Gastroesophageal sphincter (tissue), 4 donors: ENCODE measurements around the gene MPLKIP. TPM values are rescaled to one million over a fixed set of nuclear protein-coding genes. Genes with fewer than 3 reads are reported as not detected.
"Not testable (repeated sequence)": the region's sequence is repeated elsewhere in the genome, so short reads cannot be mapped to it uniquely, and the experiment has no call there.

Experiments
- ATAC-seq: fragments of 150-250 bp; one replicate; pipeline ENCODE4 v1.9.1; 2016; ENCODE audit warnings: mild to moderate bottlenecking, moderate library complexity
- H3K27ac ChIP-seq, 4 donors: fragments of 200-600 bp; sonication (generic) in 3 of 4; 1 replicate in 3 of 4; 2 replicates in 1 of 4; pipeline ENCODE4 v1.5.1; 2016 to 2019
- H3K27me3 ChIP-seq: fragments of 200-600 bp; sonication (generic); one replicate; pipeline ENCODE4 v1.5.1; 2019
- H3K36me3 ChIP-seq, 2 donors: fragments of 200-600 bp; sonication (generic); one replicate each; pipeline ENCODE4 v1.5.1; 2019; ENCODE audit warnings: control low read depth in 1 of 2
- H3K4me1 ChIP-seq, 3 donors: fragments of 200-600 bp; sonication (generic); 1 replicate in 2 of 3; 2 replicates in 1 of 3; pipeline ENCODE4 v1.5.1; 2016 to 2019; ENCODE audit warnings: control low read depth in 2 of 3
- H3K4me3 ChIP-seq, 2 donors: fragments of 200-600 bp; sonication (generic); one replicate each; pipeline ENCODE4 v1.5.1; 2019; ENCODE audit warnings: mild to moderate bottlenecking in 1 of 2, moderate library complexity in 1 of 2
- H3K9me3 ChIP-seq, 3 donors: fragments of 200-600 bp; sonication (generic); one replicate each; pipeline ENCODE4 v1.5.1; 2017 to 2019; ENCODE audit warnings: control low read depth in 2 of 3
- EP300 ChIP-seq: sonication (generic); formaldehyde crosslinking; IDR thresholded peaks from one replicate; pipeline ENCODE4 v1.6.1; 2017; ENCODE audit warnings: antibody characterized with exemption, mild to moderate bottlenecking
- POLR2A ChIP-seq, 2 donors: fragments of 450-650 bp; IDR thresholded peaks; one replicate each; pipeline ENCODE4 v1.6.1; 2017; ENCODE audit warnings: antibody characterized with exemption in 2 of 2, mild to moderate bottlenecking in 2 of 2, moderate library complexity in 1 of 2
- POLR2AphosphoS5 ChIP-seq: sonication (generic); formaldehyde crosslinking; IDR thresholded peaks from one replicate; pipeline ENCODE4 v1.6.1; 2017; ENCODE audit warnings: antibody characterized with exemption
- WGBS, 2 donors: methylation state at CpG; one replicate each; pipeline ENCODE4 v1.1.5; 2018; ENCODE audit warnings: low coverage in 1 of 2; 5-methylcytosine and 5-hydroxymethylcytosine counted together
- total RNA-seq, 4 donors: library from RNA; depleted of rRNA; stranded (reverse); fragments of >200 nt; gene quantifications; one replicate each; pipeline ENCODE4 v1.1.0, GENCODE V29; 2016
- TF ChIP-seq, protein P1 (sequence below), 4 experiments: fragments of 200-600 bp in 2 of 4; fragments of 450-650 bp in 2 of 4; sonication (generic) in 1 of 4; IDR thresholded peaks; one replicate each; pipeline ENCODE4 v1.5.1; 2017 to 2019; ENCODE audit warnings: antibody characterized with exemption in 4 of 4, mild to moderate bottlenecking in 2 of 4, moderate library complexity in 2 of 4

Gene MPLKIP
- total RNA-seq, 4 donors from 2014 or later: 14.0 to 42.0 (median 38.0) TPM

DNA sequence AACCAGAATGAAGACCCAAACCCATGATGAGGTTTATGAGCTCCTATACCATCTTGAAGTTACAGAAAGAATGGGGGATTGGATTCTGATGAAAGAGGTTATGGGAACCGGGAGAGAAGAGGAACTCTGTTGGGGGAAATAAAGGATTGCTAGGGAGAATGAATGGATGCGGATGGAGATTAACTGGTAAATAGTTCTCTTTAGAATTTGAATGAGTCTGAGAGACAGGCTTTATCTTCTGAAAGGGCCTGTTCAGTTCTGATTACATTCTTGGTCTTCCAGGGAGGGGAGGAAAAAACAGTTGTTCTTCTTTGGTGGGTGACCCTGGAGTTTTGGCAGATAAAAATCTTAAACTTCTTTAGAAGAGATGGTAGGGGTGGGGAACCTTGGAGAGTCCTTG, 14.2 kb upstream of the MPLKIP start:
- TF ChIP-seq POLR2AphosphoS5: no peak
- TF ChIP-seq EP300: no peak
- no peak for TF ChIP-seq POLR2A (IDR thresholded peaks at IDR 0.05)
- TF ChIP-seq, protein P1, sequence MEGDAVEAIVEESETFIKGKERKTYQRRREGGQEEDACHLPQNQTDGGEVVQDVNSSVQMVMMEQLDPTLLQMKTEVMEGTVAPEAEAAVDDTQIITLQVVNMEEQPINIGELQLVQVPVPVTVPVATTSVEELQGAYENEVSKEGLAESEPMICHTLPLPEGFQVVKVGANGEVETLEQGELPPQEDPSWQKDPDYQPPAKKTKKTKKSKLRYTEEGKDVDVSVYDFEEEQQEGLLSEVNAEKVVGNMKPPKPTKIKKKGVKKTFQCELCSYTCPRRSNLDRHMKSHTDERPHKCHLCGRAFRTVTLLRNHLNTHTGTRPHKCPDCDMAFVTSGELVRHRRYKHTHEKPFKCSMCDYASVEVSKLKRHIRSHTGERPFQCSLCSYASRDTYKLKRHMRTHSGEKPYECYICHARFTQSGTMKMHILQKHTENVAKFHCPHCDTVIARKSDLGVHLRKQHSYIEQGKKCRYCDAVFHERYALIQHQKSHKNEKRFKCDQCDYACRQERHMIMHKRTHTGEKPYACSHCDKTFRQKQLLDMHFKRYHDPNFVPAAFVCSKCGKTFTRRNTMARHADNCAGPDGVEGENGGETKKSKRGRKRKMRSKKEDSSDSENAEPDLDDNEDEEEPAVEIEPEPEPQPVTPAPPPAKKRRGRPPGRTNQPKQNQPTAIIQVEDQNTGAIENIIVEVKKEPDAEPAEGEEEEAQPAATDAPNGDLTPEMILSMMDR (IDR thresholded peaks at IDR 0.05): no peak
- no peak for ATAC-seq
- no peaks in the 10 kb centered on the region for H3K27me3 ChIP-seq
- H3K4me1 ChIP-seq: no peaks in the 10 kb centered on the region
- no peaks in the 10 kb centered on the region for H3K36me3 ChIP-seq
- H3K27ac ChIP-seq: no peak overlapping the region
- H3K4me3 ChIP-seq: no peak overlapping the region
- WGBS, 2 donors: 76 to 92% methylated on average over 2 of the region's 2 CpGs
- H3K9me3 ChIP-seq: no peaks in the 10 kb centered on the region

DNA sequence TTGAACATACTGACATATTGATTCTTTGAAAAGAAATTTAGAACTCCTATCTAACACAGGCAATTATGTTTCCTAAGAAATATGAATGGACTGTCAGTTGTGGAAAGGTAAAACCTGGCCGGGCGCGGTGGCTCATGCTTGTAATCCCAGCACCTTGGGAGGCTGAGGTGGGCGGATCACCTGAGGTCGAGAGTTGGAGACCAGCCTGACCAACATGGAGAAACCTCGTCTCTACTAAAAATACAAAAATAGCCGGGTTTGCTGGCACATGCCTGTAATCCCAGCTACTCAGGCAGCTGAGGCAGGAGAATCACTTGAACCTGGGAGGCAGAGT, 13.8 kb upstream of the MPLKIP start:
- not testable (repeated sequence) for H3K9me3 ChIP-seq, H3K4me3 ChIP-seq, H3K27ac ChIP-seq, H3K4me1 ChIP-seq, ATAC-seq, H3K36me3 ChIP-seq, H3K27me3 ChIP-seq
- 95 to 100% methylated on average over 4 to 7 of the region's 7 CpGs for WGBS, 2 donors

DNA sequence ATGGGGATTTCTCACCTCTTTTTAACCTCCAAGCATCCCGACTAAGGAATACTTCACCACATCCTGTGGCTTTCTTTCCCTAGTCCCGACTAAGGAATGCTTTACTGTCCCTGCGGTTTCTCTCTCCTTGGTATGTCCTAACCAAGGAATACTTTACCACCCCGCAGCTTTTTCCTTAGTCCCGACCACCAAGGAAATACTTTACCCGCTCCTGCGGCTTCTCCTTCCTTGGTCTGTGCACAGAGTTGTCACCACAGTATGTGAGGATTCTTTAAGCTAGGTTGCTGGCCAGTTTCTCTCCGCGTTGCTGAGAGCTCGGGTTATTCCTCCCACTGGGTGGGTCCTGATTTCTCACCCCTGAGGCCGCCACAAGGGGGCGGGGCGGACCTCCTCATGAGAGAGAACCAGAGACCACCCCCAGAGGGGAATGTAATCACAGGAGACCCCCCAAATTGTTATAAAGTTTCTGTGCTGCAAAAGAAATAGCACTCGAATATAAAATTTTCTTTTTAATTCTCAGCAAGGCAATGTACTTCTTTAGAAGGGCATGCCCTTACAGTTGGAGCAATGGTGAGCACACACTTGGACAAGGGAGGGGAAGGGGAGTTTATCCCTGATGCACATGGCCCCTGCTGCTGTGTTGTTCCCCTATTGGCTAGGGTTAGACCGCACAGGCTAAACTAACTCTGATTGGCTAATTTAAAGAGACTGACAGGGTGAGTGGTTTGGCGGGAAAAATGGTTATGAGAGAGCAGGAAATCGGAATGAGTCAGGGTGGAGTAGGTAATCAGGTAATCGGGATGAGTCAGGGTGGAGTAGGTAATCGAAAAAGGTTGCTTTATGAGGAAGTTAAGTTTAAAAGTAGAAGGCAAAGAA, 13.2 kb upstream of the MPLKIP start:
- Histone ChIP-seq H3K4me3 (no peak overlapping the region), H3K4me1 (no peaks in the 10 kb centered on the region), H3K36me3 (no peaks in the 10 kb centered on the region), H3K27ac (no peak overlapping the region), H3K9me3 (no peaks in the 10 kb centered on the region), H3K27me3 (no peaks in the 10 kb centered on the region)
- 88 to 89% methylated on average over 8 to 19 of the region's 19 CpGs for WGBS, 2 donors
- ATAC-seq: no peak
- TF ChIP-seq EP300: no peak
- no peak for TF ChIP-seq POLR2AphosphoS5
- TF ChIP-seq, protein P1 (IDR thresholded peaks at IDR 0.05): no peak
- no peak for TF ChIP-seq POLR2A (IDR thresholded peaks at IDR 0.05)

DNA sequence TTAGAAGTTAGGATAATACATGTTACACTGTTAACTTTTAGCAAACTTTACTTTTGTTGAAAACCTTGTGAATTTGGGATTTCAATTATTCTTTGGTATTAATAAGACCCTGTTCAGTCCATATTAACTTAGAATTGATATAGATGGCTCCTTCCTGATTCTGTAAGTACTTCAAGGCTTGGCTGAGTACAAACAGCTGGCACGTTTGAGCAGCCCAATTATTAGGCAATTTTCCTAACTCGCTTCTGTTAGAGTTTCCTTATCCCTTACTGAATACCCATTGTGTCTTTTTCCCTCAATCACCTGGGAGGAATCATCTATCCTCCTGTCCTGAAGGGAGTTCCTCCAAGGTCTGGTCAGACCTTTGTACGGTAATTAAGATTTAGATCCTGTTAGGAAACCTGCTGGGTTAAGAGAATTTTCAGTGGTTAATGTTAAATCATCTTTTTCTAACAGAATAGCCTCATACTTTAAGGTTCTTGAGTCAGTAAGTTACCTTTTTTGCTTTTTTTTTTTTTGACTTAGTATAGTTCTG, 11.2 kb upstream of the MPLKIP start:
- WGBS, 2 donors: 88 to 89% methylated on average over 3 of the region's 3 CpGs
- not testable (repeated sequence) for H3K27ac ChIP-seq, ATAC-seq, H3K27me3 ChIP-seq, H3K36me3 ChIP-seq, H3K4me3 ChIP-seq, H3K4me1 ChIP-seq, H3K9me3 ChIP-seq

DNA sequence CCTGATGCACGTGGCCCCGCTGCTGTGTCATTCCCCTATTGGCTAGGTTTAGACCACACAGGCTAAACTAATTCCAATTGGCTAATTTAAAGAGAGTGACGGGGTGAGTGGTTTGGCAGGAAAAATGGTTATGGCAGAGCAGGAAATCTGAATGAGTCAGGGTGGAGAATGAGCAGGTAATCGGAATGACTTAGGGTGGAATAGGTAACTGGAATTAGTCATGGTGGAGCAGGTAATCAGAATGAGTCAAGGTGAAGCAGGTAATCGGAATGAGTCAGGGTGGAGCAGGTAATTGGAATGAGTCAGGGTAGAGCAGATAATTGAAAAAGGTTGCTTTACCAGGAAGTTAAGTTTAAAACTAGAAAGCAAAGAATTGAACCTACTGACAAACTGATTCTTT, 7.5 kb upstream of the MPLKIP start:
- not testable (repeated sequence) for H3K4me3 ChIP-seq, H3K27ac ChIP-seq, H3K27me3 ChIP-seq, H3K36me3 ChIP-seq, H3K9me3 ChIP-seq, H3K4me1 ChIP-seq, ATAC-seq
- 92 to 97% methylated on average over 3 to 5 of the region's 5 CpGs for WGBS, 2 donors

DNA sequence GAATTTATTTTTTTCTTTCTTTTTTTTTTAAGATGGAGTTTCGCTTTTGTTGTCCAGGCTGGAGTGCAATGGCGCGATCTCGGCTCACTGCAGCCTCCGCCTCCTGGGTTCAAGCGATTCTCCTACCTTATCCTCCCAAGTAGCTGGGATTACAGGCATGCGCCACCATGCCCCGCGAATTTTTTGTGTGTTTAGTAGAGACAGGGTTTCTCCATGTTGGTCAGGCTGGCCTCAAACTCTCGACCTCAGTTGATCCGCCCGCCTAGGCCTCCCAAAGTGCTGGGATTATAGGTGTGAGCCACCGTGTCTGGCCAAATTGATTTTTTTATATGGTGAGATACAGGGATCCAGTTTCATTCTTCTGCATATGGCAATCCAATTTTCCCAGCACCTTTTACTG, 5.5 kb upstream of the MPLKIP start:
- H3K4me3 ChIP-seq, H3K4me1 ChIP-seq, H3K9me3 ChIP-seq, H3K27me3 ChIP-seq, ATAC-seq, H3K27ac ChIP-seq, H3K36me3 ChIP-seq: not testable (repeated sequence)
- WGBS, 2 donors: 96% methylated on average over 8 to 11 of the region's 13 CpGs

DNA sequence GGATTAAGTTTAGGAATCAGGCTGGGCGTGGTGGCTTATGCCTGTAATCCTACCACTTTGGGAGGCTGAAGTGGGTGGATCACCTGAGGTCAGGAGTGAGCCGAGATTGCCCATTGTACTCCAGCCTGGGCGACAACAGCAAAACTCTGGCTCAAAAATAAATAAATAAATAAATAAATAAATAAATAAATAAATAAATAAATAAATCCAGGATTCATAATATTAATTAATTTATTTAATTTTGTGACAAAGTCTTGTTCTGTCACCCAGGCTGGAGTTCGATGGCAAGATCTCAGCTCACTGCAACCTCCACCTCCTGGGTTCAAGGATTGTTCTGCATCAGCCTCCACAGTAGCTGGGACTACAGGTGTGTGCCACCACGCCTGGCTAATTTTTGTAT, 4.6 kb upstream of the MPLKIP start:
- Histone ChIP-seq H3K4me1 (peaks cover 0 to 10% (median 0%) of the 10 kb centered on the region in 3 donors), H3K4me3 (no peak overlapping the region), H3K36me3 (no peaks in the 10 kb centered on the region), H3K9me3 (no peaks in the 10 kb centered on the region), H3K27ac (no peak overlapping the region), H3K27me3 (no peaks in the 10 kb centered on the region)
- 97 to 98% methylated on average over 5 of the region's 5 CpGs for WGBS, 2 donors
- ATAC-seq: no peak
- TF ChIP-seq EP300 (no peak), POLR2A (IDR thresholded peaks at IDR 0.05) (no peak), POLR2AphosphoS5 (no peak)
- TF ChIP-seq, protein P1 (IDR thresholded peaks at IDR 0.05): no peak
